Right cardiac atrium (tissue), 5 donors: ENCODE data around the gene CLCN4. TPM values are rescaled to one million over a fixed set of nuclear protein-coding genes. Genes with fewer than 3 reads are reported as not detected.

Experiments used
- ATAC-seq, 2 donors: fragments of 200-7000 bp; cut with Tn5 transposase; one replicate each; pipeline versions ENCODE4 v1.8.0 to v1.9.1; 2020; ENCODE audit warnings: moderate library complexity in 2 of 2, mild to moderate bottlenecking in 1 of 2
- DNase-seq, 3 donors: peaks; one replicate each; pipeline ENCODE4 v3.0.0-alpha.2; 2020
- H3K27ac ChIP-seq: one replicate; pipeline ENCODE4 v1.5.1; 2013; ENCODE audit warnings: mild to moderate bottlenecking, low read length, control low read depth, moderate library complexity
- H3K27me3 ChIP-seq: one replicate; pipeline ENCODE4 v1.6.1; 2013; ENCODE audit not compliant: control insufficient read depth, insufficient read depth
- H3K4me1 ChIP-seq: one replicate; pipeline ENCODE4 v1.6.1; 2013; ENCODE audit warnings: low read length; ENCODE audit not compliant: control insufficient read depth, insufficient read depth
- H3K4me3 ChIP-seq: one replicate; pipeline ENCODE4 v1.5.1; 2013; ENCODE audit warnings: low read length, control low read depth
- H3K9me3 ChIP-seq: one replicate; pipeline ENCODE4 v1.6.1; 2013; ENCODE audit warnings: low read length; ENCODE audit not compliant: control insufficient read depth
- WGBS: extraction: QIAGEN DNeasy Blood & Tissue Kit; methylation state at CpG from one replicate; pipeline ENCODE4 v1.1.7; 2013; 5-methylcytosine and 5-hydroxymethylcytosine counted together
- intact Hi-C, 4 donors: fragments of 100-400 bp; cut with DNase I; formaldehyde crosslinking; loops; one replicate each; pipeline versions ENCODE4 v1.11.0 to v1.14.0; 2022 to 2023
- polyA plus RNA-seq: library from polyadenylated mRNA; stranded (reverse); fragments of 200-250 nt; gene quantifications from one replicate; pipeline ENCODE4 v1.2.3, GENCODE V29; 2013
- total RNA-seq, 4 donors: library from RNA; stranded (reverse); fragmentation: NEBNext Ultra II Directional; extraction: Animal tissue kit (Norgen Biotek cat#: 25700); gene quantifications; one replicate each; pipeline ENCODE4 v1.2.1, GENCODE V29; 2021
- donor health status: healthy with polysubstance abuse.
- donor health status: DM: no; HTN: yes; CAD: no.
- donor health status: DM: no; HTN: no; CAD: no.
- donor health status: DM: no; HTN: yes; CAD: no; lungs with severe emphysema.
- donor health status: DM: yes; HTN: yes; CAD: no.

The CLCN4 gene
- total and polyA plus RNA-seq, 5 donors = 11.0 to 34.9 (median 29.7) TPM

GRCh38 chrX:10129229-10129628, 27.5 kb upstream of the CLCN4 start:
- Histone ChIP-seq H3K4me3 (no peak overlapping the region), H3K27me3 (no peaks in the 10 kb centered on the region), H3K9me3 (no peaks in the 10 kb centered on the region), H3K27ac (no peak overlapping the region), H3K4me1 (no peaks in the 10 kb centered on the region)
- no peak for DNase-seq
- intact Hi-C loops = no loop called here
- WGBS = 98% methylated on average over 12 of the region's 12 CpGs
- no peak for ATAC-seq

DNA sequence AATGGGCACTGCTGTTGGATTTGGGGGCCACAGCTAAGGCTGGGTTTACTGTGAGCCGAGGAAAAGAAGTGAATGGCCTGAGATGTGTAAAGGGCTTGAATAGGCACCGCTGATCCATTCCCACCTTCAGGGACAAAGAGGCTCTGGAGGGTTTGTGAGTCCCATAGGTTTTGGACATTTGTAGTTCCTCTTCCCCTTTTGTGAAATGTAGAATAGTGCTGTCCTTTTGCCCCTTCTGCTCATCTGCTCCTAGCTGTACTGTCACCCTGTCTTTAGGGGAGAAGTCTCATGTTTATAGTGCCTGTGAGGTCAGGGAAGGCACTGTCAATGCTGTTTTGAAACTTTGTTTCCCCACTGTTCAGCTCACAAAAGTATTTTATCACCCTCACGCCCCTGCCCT, 26.4 kb upstream of the CLCN4 start:
- intact Hi-C loops = no loop called here
- 94% methylated on average over 3 of the region's 3 CpGs for whole genome bisulfite sequencing
- no peak overlapping the region for H3K27ac ChIP-seq
- H3K9me3 ChIP-seq = no peaks in the 10 kb centered on the region
- H3K4me3 ChIP-seq = no peak overlapping the region
- H3K27me3 ChIP-seq = no peaks in the 10 kb centered on the region
- H3K4me1 ChIP-seq = no peaks in the 10 kb centered on the region
- ATAC-seq (no peak), DNase-seq (no peak)

- Histone ChIP-seq H3K4me3 (no peak overlapping the region), H3K27ac (no peak overlapping the region), H3K9me3 (no peaks in the 10 kb centered on the region), H3K4me1 (no peaks in the 10 kb centered on the region), H3K27me3 (no peaks in the 10 kb centered on the region)
- intact Hi-C loops = no loop called here
- 91% methylated on average over 20 of the region's 20 CpGs for WGBS
- ATAC-seq (no peak), DNase-seq (no peak)
These were observed 22.6 kb upstream of the CLCN4 start for GRCh38 chrX:10133980-10134676.

DNA sequence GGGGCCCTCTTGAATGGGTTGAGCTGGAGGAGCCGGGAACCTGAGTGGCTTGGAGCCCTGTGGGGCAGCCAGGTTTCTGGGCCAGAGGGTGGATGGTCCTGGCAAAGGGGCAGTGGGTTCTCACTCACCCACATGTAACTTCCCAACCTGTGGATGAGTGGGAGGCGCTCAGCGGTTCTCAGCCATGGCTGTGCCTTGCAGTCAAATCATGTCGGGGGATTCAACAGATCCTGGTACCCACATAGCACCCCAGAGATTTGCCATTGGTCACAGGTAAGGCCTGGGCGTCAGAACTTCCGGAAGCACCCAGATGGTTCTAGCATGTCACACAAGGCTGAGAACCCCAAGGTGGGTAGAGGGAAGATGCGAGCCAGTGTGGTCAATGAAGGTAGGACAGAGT, 21.9 kb upstream of the CLCN4 start:
- DNase-seq (no peak), ATAC-seq (no peak)
- Histone ChIP-seq H3K9me3 (no peaks in the 10 kb centered on the region), H3K27me3 (no peaks in the 10 kb centered on the region), H3K4me1 (no peaks in the 10 kb centered on the region), H3K4me3 (no peak overlapping the region), H3K27ac (no peak overlapping the region)
- 98% methylated on average over 7 of the region's 7 CpGs for WGBS
- intact Hi-C loops = no loop called here

GRCh38 chrX:10135561-10136399, 21.0 kb upstream of the CLCN4 start:
- ATAC-seq = no peak
- H3K9me3 ChIP-seq = no peaks in the 10 kb centered on the region
- WGBS = 94% methylated on average over 28 of the region's 28 CpGs
- intact Hi-C loops = no loop called here
- H3K4me1 ChIP-seq = no peaks in the 10 kb centered on the region
- no peak overlapping the region for H3K4me3 ChIP-seq
- no peak for DNase-seq
- H3K27ac ChIP-seq = no peak overlapping the region
- H3K27me3 ChIP-seq = no peaks in the 10 kb centered on the region

DNA sequence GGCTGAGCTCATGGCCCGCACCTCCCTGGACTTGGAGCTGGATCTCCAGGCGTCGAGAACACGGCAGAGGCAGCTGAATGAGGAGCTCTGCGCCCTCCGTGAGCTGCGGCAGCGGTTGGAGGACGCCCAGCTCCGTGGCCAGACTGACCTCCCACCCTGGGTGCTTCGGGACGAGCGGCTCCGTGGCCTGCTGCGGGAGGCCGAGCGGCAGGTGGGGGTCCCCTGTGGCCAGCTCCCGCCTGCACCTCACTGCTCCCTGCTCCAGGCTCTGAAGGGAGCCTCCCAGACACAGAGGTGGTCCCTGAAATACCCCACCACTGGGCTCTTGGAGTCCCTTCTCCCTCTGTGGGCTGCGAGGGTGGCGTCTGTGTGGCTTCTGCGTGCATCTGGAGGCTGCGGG, 18.0 kb upstream of the CLCN4 start:
- H3K27me3 ChIP-seq = no peaks in the 10 kb centered on the region
- DNase-seq (no peak), ATAC-seq (peak in 1 of 2 donors; percentile 15)
- intact Hi-C loops = no loop called here
- H3K4me3 ChIP-seq = no peak overlapping the region
- WGBS = 96% methylated on average over 22 of the region's 22 CpGs
- no peaks in the 10 kb centered on the region for H3K9me3 ChIP-seq
- no peaks in the 10 kb centered on the region for H3K4me1 ChIP-seq
- no peak overlapping the region for H3K27ac ChIP-seq

GRCh38 chrX:10140264-10140663, 16.5 kb upstream of the CLCN4 start:
- Histone ChIP-seq H3K4me1 (no peaks in the 10 kb centered on the region), H3K4me3 (no peak overlapping the region), H3K27ac (no peak overlapping the region), H3K27me3 (no peaks in the 10 kb centered on the region), H3K9me3 (no peaks in the 10 kb centered on the region)
- ATAC-seq (no peak), DNase-seq (no peak)
- intact Hi-C loops = no loop called here
- WGBS = 98% methylated on average over 7 of the region's 7 CpGs

GRCh38 chrX:10142041-10142599, 14.7 kb upstream of the CLCN4 start:
- 89% methylated on average over 23 of the region's 23 CpGs for WGBS
- H3K4me3 ChIP-seq = no peak overlapping the region
- no peaks in the 10 kb centered on the region for H3K9me3 ChIP-seq
- DNase-seq (no peak), ATAC-seq (no peak)
- intact Hi-C loops = no loop called here
- no peaks in the 10 kb centered on the region for H3K27me3 ChIP-seq
- no peaks in the 10 kb centered on the region for H3K4me1 ChIP-seq
- no peak overlapping the region for H3K27ac ChIP-seq

GRCh38 chrX:10143071-10143983, 13.4 kb upstream of the CLCN4 start:
- Histone ChIP-seq H3K27ac (no peak overlapping the region), H3K9me3 (no peaks in the 10 kb centered on the region), H3K4me1 (no peaks in the 10 kb centered on the region), H3K4me3 (no peak overlapping the region), H3K27me3 (no peaks in the 10 kb centered on the region)
- no peak for ATAC-seq
- intact Hi-C loops = no loop called here
- 90% methylated on average over 12 of the region's 12 CpGs for WGBS
- no peak for DNase-seq

- ATAC-seq (no peak), DNase-seq (no peak)
- 87% methylated on average over 10 of the region's 10 CpGs for WGBS
- H3K4me1 ChIP-seq = no peaks in the 10 kb centered on the region
- H3K27me3 ChIP-seq = no peaks in the 10 kb centered on the region
- no peaks in the 10 kb centered on the region for H3K9me3 ChIP-seq
- no peak overlapping the region for H3K27ac ChIP-seq
- no peak overlapping the region for H3K4me3 ChIP-seq
- intact Hi-C loops = no loop called here
These were observed 10.4 kb upstream of the CLCN4 start for GRCh38 chrX:10146346-10146745.
